A549 (cell line): ENCODE results near the gene INAFM1. TPM values are rescaled to one million over a fixed set of nuclear protein-coding genes. Genes with fewer than 3 reads are reported as not detected.

Experiments
- ATAC-seq, 2 experiments: fragments of 200-7000 bp in 1 of 2; fragments of >200 bp in 1 of 2; cut with Nextera tagmentation in 1 of 2; cut with Tn5 transposase in 1 of 2; 3 replicates each; pipeline versions ENCODE4 v1.8.0 to v1.9.1; 2018 to 2020; ENCODE audit warnings: mild to moderate bottlenecking in 1 of 2, moderate library complexity in 1 of 2
- CTCF ChIA-PET: fragments of 300-600 bp; sonication (Branson Sonifier 250); formaldehyde crosslinking; extraction: SDS; loops from one replicate; lab custom pipeline; 2021; ENCODE audit warnings: antibody characterized with exemption, inconsistent platforms; lab: Yijun Ruan, JAX
- POLR2A ChIA-PET: fragments of 350-600 bp; formaldehyde crosslinking; extraction: SDS; loops from one replicate; lab custom pipeline; 2021; ENCODE audit warnings: antibody characterized with exemption, inconsistent platforms; lab: Yijun Ruan, JAX
- DNase-seq, 2 experiments: peaks; one replicate each; pipeline versions ENCODE4 v3.0.0 to v3.0.0-alpha.2; 2011 to 2016; ENCODE audit warnings: low read depth in 1 of 2, low spot score in 1 of 2
- FAIRE-seq: peaks from 2 replicates; lab custom pipeline; 2011; peaks lifted over from hg19 to GRCh38; lab: Jason Lieb, UNC
- H3K27ac ChIP-seq, 2 experiments: fragments of >200 bp; sonication (Bioruptor Twin); formaldehyde crosslinking; 3 replicates each; pipeline ENCODE4 v1.5.1; 2016 to 2017
- H3K4me1 ChIP-seq: fragments of >200 bp; sonication (Bioruptor Twin); formaldehyde crosslinking; 3 replicates; pipeline ENCODE4 v1.6.1; 2016
- H3K4me2 ChIP-seq: fragments of >200 bp; sonication (Bioruptor Twin); formaldehyde crosslinking; 3 replicates; pipeline ENCODE4 v1.6.1; 2016
- H3K4me3 ChIP-seq: fragments of >200 bp; sonication (Bioruptor Twin); formaldehyde crosslinking; 3 replicates; pipeline ENCODE4 v1.5.1; 2016
- H3K9me3 ChIP-seq: fragments of >200 bp; sonication (Bioruptor Twin); formaldehyde crosslinking; 3 replicates; pipeline ENCODE4 v1.6.1; 2016
- BHLHE40 ChIP-seq: IDR thresholded peaks from 2 replicates; pipeline ENCODE4 v1.6.1; 2012; ENCODE audit warnings: low read depth, low read length, inconsistent platforms
- CBX2 ChIP-seq: fragments of 200-600 bp; sonication (generic); IDR thresholded peaks from 2 replicates; pipeline ENCODE4 v1.6.1; 2016; ENCODE audit warnings: low read depth, mild to moderate bottlenecking, borderline replicate concordance
- CBX8 ChIP-seq: fragments of 200-600 bp; sonication (generic); IDR thresholded peaks from 2 replicates; pipeline ENCODE4 v1.6.1; 2016
- CEBPB ChIP-seq, 2 experiments: fragments of >200 bp in 1 of 2; sonication (Bioruptor Twin) in 1 of 2; formaldehyde crosslinking in 1 of 2; IDR thresholded peaks; 2 replicates each; pipeline ENCODE4 v1.6.1; 2012 to 2016
- CHD2 ChIP-seq: fragments of 150-350 bp; IDR thresholded peaks from 2 replicates; pipeline ENCODE4 v1.6.1; 2014; ENCODE audit warnings: low read length; ENCODE audit not compliant: partially characterized antibody
- CHD4 ChIP-seq: fragments of 200-600 bp; sonication (generic); IDR thresholded peaks from 2 replicates; pipeline ENCODE4 v1.6.1; 2016; ENCODE audit warnings: antibody characterized with exemption, mild to moderate bottlenecking, borderline replicate concordance
- EP300 ChIP-seq, 2 experiments: fragments of >200 bp; sonication (Bioruptor Twin); formaldehyde crosslinking; IDR thresholded peaks; 2 replicates in 1 of 2; 3 replicates in 1 of 2; pipeline ENCODE4 v1.6.1; 2016 to 2017
- ESRRA ChIP-seq: fragments of 150-350 bp; IDR thresholded peaks from 2 replicates; pipeline ENCODE4 v1.6.1; 2014; ENCODE audit warnings: mild to moderate bottlenecking, low read length, borderline replicate concordance
- FOSB ChIP-seq: fragments of 250-450 bp; sonication (Bioruptor Pico); IDR thresholded peaks from 2 replicates; pipeline ENCODE4 v1.5.0; 2020; ENCODE audit warnings: mild to moderate bottlenecking, moderate library complexity
- FOXS1 ChIP-seq: fragments of 250-450 bp; sonication (Bioruptor Pico); IDR thresholded peaks from 2 replicates; pipeline ENCODE4 v1.5.0; 2020; ENCODE audit warnings: mild to moderate bottlenecking, moderate library complexity
- HDAC2 ChIP-seq: fragments of 200-600 bp; sonication (generic); IDR thresholded peaks from 2 replicates; pipeline ENCODE4 v1.6.1; 2016
- HEYL ChIP-seq: fragments of 250-450 bp; sonication (Bioruptor Pico); IDR thresholded peaks from 2 replicates; pipeline ENCODE4 v1.8.0; 2021; ENCODE audit warnings: mild to moderate bottlenecking, moderate library complexity
- HOXA7 ChIP-seq: fragments of 250-450 bp; sonication (Bioruptor Pico); IDR thresholded peaks from 2 replicates; pipeline ENCODE4 v1.5.0; 2020; ENCODE audit warnings: mild to moderate bottlenecking, moderate library complexity
- JUN ChIP-seq, 2 experiments: fragments of >200 bp; sonication (Bioruptor Twin); formaldehyde crosslinking; IDR thresholded peaks; 2 replicates in 1 of 2; 3 replicates in 1 of 2; pipeline ENCODE4 v1.6.1; 2016 to 2017
- JUNB ChIP-seq: fragments of >200 bp; sonication (Bioruptor Twin); formaldehyde crosslinking; IDR thresholded peaks from 2 replicates; pipeline ENCODE4 v1.6.1; 2016
- KDM1A ChIP-seq: fragments of 200-600 bp; sonication (generic); IDR thresholded peaks from 2 replicates; pipeline ENCODE4 v1.6.1; 2016; ENCODE audit warnings: low read depth, mild to moderate bottlenecking
- MAZ ChIP-seq: fragments of 150-350 bp; IDR thresholded peaks from 2 replicates; pipeline ENCODE4 v1.6.1; 2014; ENCODE audit warnings: antibody characterized with exemption, low read depth, low read length, borderline replicate concordance
- MYC ChIP-seq: IDR thresholded peaks from 2 replicates; pipeline ENCODE4 v1.6.1; 2012; ENCODE audit warnings: mild to moderate bottlenecking, inconsistent platforms, low read length, improper control_type of control experiment, borderline replicate concordance
- NPAS2 ChIP-seq: fragments of 250-450 bp; sonication (Bioruptor Pico); IDR thresholded peaks from 2 replicates; pipeline ENCODE4 v1.8.0; 2022; ENCODE audit warnings: mild to moderate bottlenecking, moderate library complexity, borderline replicate concordance
- NR3C1 ChIP-seq: fragments of >200 bp; sonication (Bioruptor Twin); formaldehyde crosslinking; IDR thresholded peaks from 3 replicates; pipeline ENCODE4 v1.6.1; 2017
- POLR2A ChIP-seq: IDR thresholded peaks from 2 replicates; pipeline ENCODE4 v1.6.1; 2012; ENCODE audit warnings: mild to moderate bottlenecking, low read length
- RAD21 ChIP-seq, 2 experiments: fragments of >200 bp in 1 of 2; sonication (Bioruptor Twin) in 1 of 2; formaldehyde crosslinking in 1 of 2; IDR thresholded peaks in 1 of 2; conservative IDR thresholded peaks in 1 of 2; 2 replicates in 1 of 2; 3 replicates in 1 of 2; pipeline ENCODE4 v1.6.1; 2012 to 2018; ENCODE audit warnings: inconsistent platforms in 1 of 2
- RCOR1 ChIP-seq: fragments of 150-350 bp; IDR thresholded peaks from 2 replicates; pipeline ENCODE4 v1.6.1; 2014; ENCODE audit warnings: antibody characterized with exemption, low read length, low read depth
- TFCP2L1 ChIP-seq: fragments of 250-450 bp; sonication (Bioruptor Pico); IDR thresholded peaks from 2 replicates; pipeline ENCODE4 v1.5.0; 2021; ENCODE audit warnings: mild to moderate bottlenecking
- ZC3H11A ChIP-seq: fragments of 450-650 bp; IDR thresholded peaks from 2 replicates; pipeline ENCODE4 v1.6.1; 2014; ENCODE audit warnings: antibody characterized with exemption, mild to moderate bottlenecking
- ZFP36 ChIP-seq: fragments of 450-650 bp; IDR thresholded peaks from 2 replicates; pipeline ENCODE4 v1.6.1; 2014; ENCODE audit warnings: borderline replicate concordance; ENCODE audit not compliant: partially characterized antibody
- ZSCAN20 ChIP-seq: fragments of 250-450 bp; sonication (Bioruptor Pico); IDR thresholded peaks from 2 replicates; pipeline ENCODE4 v1.8.0; 2022; ENCODE audit warnings: mild to moderate bottlenecking, moderate library complexity
- WGBS: methylation state at CpG from one replicate; pipeline ENCODE4 v1.1.6; 2017; ENCODE audit errors: missing lambda C conversion rate; 5-methylcytosine and 5-hydroxymethylcytosine counted together
- polyA plus RNA-seq, 4 experiments: library from polyadenylated mRNA; depleted of rRNA in 3 of 4; stranded (reverse); fragments of >200 nt; fragmentation: RNase III in 1 of 4; extraction: RNeasy Plus Mini Kit Qiagen cat#74134 plus additional on column Dnase treatment in 1 of 4; gene quantifications; 2 replicates in 3 of 4; 3 replicates in 1 of 4; pipeline ENCODE4 v1.2.3, GENCODE V29; 2011 to 2017
- TF ChIP-seq, protein P1 (sequence below): fragments of 250-450 bp; sonication (Bioruptor Pico); IDR thresholded peaks from 2 replicates; pipeline ENCODE4 v1.5.0; 2020; ENCODE audit warnings: low read depth, mild to moderate bottlenecking, moderate library complexity
- TF ChIP-seq, protein P2 (sequence below): fragments of >200 bp; sonication (Bioruptor Twin); formaldehyde crosslinking; IDR thresholded peaks from 3 replicates; pipeline ENCODE4 v1.6.1; 2016
- TF ChIP-seq, protein P3 (sequence below): IDR thresholded peaks from 2 replicates; pipeline ENCODE4 v1.6.1; 2012
- TF ChIP-seq, protein P4 (sequence below): fragments of 250-450 bp; sonication (Bioruptor Pico); IDR thresholded peaks from 2 replicates; pipeline ENCODE4 v1.5.0; 2021; ENCODE audit warnings: mild to moderate bottlenecking, moderate library complexity, borderline replicate concordance
- TF ChIP-seq, protein P5 (sequence below): IDR thresholded peaks from 2 replicates; pipeline ENCODE4 v1.6.1; 2012
- TF ChIP-seq, protein P6 (sequence below): IDR thresholded peaks from 2 replicates; pipeline ENCODE4 v1.6.1; 2012; ENCODE audit warnings: low read depth, borderline replicate concordance
- TF ChIP-seq, protein P7 (sequence below): fragments of >200 bp; sonication (Bioruptor Twin); formaldehyde crosslinking; IDR thresholded peaks from 3 replicates; pipeline ENCODE4 v1.5.1; 2016

The INAFM1 gene
- polyA plus RNA-seq, 2 of the 4 experiments (the other 2 are of a cell fraction): 1.5 to 5.5 TPM

DNA sequence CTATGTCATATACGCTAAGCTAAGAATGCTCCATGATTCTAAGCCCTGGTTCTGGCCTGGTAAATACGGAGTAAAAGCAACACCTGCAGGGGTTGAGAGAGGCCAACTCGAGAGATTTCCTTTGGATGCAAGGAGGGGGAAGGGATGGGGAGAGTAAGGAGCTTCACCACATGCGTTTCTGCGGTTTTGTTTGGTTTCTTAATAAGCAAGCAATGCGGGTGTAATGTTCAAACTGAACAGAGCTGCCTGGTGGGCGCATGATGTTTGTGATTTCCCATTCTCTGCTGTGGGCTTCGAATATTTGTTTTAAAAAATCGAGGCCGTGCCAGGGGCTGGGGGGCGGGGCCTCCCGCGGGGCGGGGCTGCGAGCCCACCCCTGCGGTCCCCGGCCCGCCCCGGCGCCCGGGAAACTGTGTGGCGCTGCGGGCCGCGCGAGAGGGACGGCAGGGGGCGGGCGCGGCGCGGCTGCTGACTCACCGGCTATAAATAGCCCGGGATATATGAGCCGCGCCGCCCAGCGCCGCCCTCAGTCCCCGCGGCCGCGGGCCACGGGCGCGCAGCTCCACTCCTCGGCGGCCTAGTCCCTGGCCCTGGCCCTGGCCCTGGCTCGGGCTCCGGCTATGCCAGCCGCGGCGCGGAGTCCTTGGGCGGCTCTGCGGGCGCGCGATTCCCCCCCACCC, 48.8 kb upstream of the INAFM1 start:
- Histone ChIP-seq H3K9me3 (no peaks in the 10 kb centered on the region), H3K27ac (peak overlapping the region; percentile 97 to 98), H3K4me1 (peaks cover 36% of the 10 kb centered on the region), H3K4me2 (peak overlapping the region; percentile 99), H3K4me3 (peak overlapping the region; percentile 89)
- POLR2A ChIA-PET: interaction anchor here (0.5 to 3.7 kb wide), 34 partner anchors 8 to 1339 kb away, joined by 3 to 118 read pairs (median 5); partner anchors contain the start of genes CCDC9, DHX34, INAFM1 and IRF2BP1
- 4% methylated on average over 36 of the region's 59 CpGs for WGBS
- FAIRE-seq (no peak), DNase-seq (peak; percentile 89 to 91), ATAC-seq (peak; percentile 35 to 70)
- CTCF ChIA-PET: interaction anchor here (0.6 to 24.7 kb wide), 16 partner anchors 9 to 130 kb away, joined by 3 to 893 read pairs (median 4); partner anchors contain the start of gene CCDC9
- no peak for TF ChIP-seq NPAS2 (CRISPR knock-in tag)
- TF ChIP-seq, protein P1, sequence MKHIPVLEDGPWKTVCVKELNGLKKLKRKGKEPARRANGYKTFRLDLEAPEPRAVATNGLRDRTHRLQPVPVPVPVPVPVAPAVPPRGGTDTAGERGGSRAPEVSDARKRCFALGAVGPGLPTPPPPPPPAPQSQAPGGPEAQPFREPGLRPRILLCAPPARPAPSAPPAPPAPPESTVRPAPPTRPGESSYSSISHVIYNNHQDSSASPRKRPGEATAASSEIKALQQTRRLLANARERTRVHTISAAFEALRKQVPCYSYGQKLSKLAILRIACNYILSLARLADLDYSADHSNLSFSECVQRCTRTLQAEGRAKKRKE (CRISPR knock-in tag): no peak; the same call in 1 of the 2 replicates
- TF ChIP-seq POLR2A: peak; percentile 100
- peak; percentile 62; the same call in 1 of the 2 replicates for TF ChIP-seq JUNB
- TF ChIP-seq, protein P2, sequence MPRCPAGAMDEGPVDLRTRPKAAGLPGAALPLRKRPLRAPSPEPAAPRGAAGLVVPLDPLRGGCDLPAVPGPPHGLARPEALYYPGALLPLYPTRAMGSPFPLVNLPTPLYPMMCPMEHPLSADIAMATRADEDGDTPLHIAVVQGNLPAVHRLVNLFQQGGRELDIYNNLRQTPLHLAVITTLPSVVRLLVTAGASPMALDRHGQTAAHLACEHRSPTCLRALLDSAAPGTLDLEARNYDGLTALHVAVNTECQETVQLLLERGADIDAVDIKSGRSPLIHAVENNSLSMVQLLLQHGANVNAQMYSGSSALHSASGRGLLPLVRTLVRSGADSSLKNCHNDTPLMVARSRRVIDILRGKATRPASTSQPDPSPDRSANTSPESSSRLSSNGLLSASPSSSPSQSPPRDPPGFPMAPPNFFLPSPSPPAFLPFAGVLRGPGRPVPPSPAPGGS: peak; percentile 100
- TF ChIP-seq FOSB (CRISPR knock-in tag): no peak
- TF ChIP-seq ZSCAN20 (CRISPR knock-in tag): 0 out of 2 replicates have a peak, but pooled peaks have one; percentile 24
- TF ChIP-seq BHLHE40: no peak
- TF ChIP-seq HOXA7 (CRISPR knock-in tag): no peak
- no peak for TF ChIP-seq ESRRA
- no peak for TF ChIP-seq FOXS1 (CRISPR knock-in tag)
- TF ChIP-seq HEYL: no peak
- peak; percentile 98 to 100 for TF ChIP-seq JUN (IDR thresholded peaks at IDR 0.05)
- TF ChIP-seq, protein P3, sequence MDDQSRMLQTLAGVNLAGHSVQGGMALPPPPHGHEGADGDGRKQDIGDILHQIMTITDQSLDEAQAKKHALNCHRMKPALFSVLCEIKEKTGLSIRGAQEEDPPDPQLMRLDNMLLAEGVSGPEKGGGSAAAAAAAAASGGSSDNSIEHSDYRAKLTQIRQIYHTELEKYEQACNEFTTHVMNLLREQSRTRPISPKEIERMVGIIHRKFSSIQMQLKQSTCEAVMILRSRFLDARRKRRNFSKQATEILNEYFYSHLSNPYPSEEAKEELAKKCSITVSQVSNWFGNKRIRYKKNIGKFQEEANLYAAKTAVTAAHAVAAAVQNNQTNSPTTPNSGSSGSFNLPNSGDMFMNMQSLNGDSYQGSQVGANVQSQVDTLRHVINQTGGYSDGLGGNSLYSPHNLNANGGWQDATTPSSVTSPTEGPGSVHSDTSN: peak; percentile 82
- no peak for TF ChIP-seq HDAC2
- TF ChIP-seq, protein P4, sequence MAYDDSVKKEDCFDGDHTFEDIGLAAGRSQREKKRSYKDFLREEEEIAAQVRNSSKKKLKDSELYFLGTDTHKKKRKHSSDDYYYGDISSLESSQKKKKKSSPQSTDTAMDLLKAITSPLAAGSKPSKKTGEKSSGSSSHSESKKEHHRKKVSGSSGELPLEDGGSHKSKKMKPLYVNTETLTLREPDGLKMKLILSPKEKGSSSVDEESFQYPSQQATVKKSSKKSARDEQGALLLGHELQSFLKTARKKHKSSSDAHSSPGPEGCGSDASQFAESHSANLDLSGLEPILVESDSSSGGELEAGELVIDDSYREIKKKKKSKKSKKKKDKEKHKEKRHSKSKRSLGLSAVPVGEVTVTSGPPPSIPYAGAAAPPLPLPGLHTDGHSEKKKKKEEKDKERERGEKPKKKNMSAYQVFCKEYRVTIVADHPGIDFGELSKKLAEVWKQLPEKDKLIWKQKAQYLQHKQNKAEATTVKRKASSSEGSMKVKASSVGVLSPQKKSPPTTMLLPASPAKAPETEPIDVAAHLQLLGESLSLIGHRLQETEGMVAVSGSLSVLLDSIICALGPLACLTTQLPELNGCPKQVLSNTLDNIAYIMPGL: no peak
- no peak for TF ChIP-seq NR3C1
- TF ChIP-seq ZFP36: no peak
- no peak for TF ChIP-seq CHD4
- TF ChIP-seq CHD2: peak; percentile 71
- TF ChIP-seq MAZ: 0 out of 2 replicates have a peak, but pooled peaks have one; percentile 46
- TF ChIP-seq TFCP2L1: no peak
- TF ChIP-seq MYC: peak; percentile 58; the same call in 1 of the 2 replicates
- TF ChIP-seq KDM1A: no peak
- TF ChIP-seq RCOR1: no peak
- TF ChIP-seq, protein P5, sequence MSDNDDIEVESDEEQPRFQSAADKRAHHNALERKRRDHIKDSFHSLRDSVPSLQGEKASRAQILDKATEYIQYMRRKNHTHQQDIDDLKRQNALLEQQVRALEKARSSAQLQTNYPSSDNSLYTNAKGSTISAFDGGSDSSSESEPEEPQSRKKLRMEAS: peak; percentile 67
- TF ChIP-seq, protein P6, sequence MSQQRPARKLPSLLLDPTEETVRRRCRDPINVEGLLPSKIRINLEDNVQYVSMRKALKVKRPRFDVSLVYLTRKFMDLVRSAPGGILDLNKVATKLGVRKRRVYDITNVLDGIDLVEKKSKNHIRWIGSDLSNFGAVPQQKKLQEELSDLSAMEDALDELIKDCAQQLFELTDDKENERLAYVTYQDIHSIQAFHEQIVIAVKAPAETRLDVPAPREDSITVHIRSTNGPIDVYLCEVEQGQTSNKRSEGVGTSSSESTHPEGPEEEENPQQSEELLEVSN: peak; percentile 49; the same call in 1 of the 2 replicates
- TF ChIP-seq, protein P7, sequence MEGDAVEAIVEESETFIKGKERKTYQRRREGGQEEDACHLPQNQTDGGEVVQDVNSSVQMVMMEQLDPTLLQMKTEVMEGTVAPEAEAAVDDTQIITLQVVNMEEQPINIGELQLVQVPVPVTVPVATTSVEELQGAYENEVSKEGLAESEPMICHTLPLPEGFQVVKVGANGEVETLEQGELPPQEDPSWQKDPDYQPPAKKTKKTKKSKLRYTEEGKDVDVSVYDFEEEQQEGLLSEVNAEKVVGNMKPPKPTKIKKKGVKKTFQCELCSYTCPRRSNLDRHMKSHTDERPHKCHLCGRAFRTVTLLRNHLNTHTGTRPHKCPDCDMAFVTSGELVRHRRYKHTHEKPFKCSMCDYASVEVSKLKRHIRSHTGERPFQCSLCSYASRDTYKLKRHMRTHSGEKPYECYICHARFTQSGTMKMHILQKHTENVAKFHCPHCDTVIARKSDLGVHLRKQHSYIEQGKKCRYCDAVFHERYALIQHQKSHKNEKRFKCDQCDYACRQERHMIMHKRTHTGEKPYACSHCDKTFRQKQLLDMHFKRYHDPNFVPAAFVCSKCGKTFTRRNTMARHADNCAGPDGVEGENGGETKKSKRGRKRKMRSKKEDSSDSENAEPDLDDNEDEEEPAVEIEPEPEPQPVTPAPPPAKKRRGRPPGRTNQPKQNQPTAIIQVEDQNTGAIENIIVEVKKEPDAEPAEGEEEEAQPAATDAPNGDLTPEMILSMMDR: peak; percentile 28; the same call in 1 of the 3 replicates
- no peak for TF ChIP-seq ZC3H11A
- TF ChIP-seq RAD21 (conservative IDR thresholded peaks at IDR 0.05 in 1 of 2, IDR thresholded peaks at IDR 0.05 in 1 of 2): peak in 1 of 2 experiments; percentile 30; a peak in 1 of 5 replicates
- no peak for TF ChIP-seq CEBPB (IDR thresholded peaks at IDR 0.05)
- peak in 1 of 2 experiments; percentile 51; a peak in 1 of 5 replicates for TF ChIP-seq EP300 (IDR thresholded peaks at IDR 0.05)
- TF ChIP-seq CBX2: no peak
- no peak for TF ChIP-seq CBX8
